GM18868 (cell line): Measurements from ENCODE around the gene HES5.

Experiments used
- ATAC-seq: cut with Tn5 transposase; IDR thresholded peaks from one replicate; pipeline ENCODE4 v1.9.1; 2021; ENCODE audit warnings: mild to moderate bottlenecking, moderate library complexity; ENCODE audit not compliant: unreplicated experiment

The HES5 gene

DNA sequence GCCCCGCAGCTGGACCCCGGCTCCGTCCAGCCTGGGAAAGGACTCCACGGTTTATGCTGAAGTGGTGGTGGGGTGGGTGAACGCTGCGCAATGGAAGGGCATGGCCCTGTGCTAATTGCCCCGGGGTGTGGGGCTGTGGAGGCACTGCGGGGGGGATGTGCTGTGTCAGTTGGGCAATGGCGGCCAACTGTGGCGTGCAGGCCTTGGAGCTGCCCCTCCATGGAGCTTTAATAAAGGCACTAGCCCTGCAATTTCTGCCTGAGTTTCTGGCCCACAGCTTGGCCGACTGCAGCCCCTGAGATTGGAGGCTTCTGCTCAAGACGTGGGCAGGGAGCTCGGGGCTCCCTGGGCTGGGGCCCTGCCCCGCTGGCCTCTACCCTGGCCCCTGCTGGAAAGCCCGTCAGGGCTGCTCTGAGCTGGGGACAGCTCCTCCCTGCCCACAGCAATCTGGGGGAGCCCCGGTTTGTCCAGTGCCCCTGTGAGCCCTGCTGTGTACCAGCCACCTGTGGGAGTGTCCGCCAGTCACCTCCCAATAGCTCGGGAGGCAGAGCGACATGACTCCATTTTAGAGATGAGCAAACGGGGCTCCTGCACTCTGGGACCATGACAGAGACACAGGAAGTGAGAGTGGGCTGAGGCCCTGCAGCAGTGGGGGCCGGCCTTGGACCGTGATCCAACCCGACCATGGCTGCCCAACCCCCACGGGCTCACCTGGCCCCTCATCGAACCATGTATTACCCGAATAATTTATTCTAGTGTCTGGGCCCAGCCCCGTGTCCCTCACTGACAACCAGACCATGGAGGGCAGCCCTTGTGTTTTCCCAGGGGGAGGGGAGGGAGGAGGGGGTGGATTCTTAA is 17.4 kb upstream of the HES5 start:
- ATAC-seq, result no peak

DNA sequence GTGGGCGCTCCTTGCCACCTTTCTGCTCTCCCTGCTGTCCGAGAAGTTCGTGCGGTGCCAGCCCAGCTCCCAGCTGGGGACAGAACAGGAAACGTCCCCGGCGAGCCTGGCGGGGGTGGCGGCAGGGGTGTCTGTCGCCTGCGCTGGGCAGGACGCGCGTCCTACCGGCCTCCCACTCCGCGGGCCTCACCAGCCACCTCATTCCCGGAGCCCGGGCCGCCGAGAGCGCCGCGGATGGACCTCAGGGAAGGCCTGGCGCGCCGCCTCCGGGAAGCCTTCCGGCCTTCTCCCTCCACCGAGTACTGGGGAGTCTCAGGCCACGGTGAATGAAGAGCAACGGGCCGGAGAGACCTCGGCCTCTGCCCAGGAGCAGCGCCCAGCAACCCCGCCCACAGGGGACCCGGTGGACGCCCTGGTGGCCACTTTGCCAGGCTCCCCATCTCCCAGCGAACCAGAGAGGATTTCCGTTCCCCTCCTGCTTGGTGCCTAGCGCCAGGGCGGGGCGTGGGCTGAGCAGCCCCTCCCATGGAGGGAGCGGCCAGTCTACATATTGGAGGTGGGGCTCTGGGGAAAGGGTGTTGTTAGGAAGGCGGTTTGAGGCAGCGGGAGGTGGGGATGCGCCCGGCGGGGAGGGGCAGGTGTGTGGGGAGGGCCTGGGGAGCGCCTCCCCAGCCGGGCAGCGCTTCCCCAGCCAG is 16.6 kb upstream of the HES5 start:
- peak; percentile 34 for ATAC-seq

DNA sequence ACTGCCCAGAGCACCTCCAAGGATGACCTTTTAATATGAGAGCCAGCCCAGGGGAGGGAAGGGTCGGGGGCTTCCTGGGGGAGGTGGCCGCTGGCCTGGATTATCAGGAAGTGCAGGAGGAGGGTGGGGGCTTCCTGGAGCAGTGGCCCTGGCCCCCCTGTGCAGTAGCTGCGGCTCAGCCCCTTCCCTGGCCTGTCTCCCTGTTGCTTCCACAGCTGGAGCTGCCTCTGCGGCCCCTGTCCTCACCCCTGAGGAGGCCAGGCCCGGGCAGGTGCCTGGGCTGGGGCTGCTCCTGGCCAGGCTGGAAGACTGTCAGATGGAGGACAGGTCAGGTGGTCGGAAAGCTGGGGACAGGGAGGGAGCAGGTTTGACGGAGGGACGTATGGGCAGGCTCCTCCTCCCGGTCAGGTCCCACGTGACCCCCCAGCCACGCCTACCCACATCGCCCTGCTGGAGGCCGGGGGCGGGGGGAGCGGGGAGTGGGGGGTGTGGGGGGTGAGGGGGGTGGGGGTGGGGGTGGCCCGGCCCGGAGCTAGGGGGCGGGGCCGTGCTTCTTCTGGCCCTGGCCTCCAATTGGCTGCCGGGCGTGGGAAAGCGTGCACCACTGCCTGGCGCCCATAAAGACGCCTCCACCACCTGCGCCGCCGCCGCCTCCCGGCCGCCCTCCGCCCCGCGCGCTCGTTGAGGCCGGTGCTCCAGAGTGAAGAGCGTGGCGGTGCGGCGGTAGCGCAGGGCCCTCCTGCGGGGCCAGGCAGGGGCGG is 15.9 kb upstream of the HES5 start:
- peak; percentile 31 for ATAC-seq

GRCh38 chr1:2544875-2545640 is 15.0 kb upstream of the HES5 start:
- ATAC-seq, result no peak

GRCh38 chr1:2544093-2544874 is 14.2 kb upstream of the HES5 start:
- no peak for ATAC-seq

- ATAC-seq, result no peak
These were observed 13.6 kb upstream of the HES5 start for GRCh38 chr1:2543543-2544092.

DNA sequence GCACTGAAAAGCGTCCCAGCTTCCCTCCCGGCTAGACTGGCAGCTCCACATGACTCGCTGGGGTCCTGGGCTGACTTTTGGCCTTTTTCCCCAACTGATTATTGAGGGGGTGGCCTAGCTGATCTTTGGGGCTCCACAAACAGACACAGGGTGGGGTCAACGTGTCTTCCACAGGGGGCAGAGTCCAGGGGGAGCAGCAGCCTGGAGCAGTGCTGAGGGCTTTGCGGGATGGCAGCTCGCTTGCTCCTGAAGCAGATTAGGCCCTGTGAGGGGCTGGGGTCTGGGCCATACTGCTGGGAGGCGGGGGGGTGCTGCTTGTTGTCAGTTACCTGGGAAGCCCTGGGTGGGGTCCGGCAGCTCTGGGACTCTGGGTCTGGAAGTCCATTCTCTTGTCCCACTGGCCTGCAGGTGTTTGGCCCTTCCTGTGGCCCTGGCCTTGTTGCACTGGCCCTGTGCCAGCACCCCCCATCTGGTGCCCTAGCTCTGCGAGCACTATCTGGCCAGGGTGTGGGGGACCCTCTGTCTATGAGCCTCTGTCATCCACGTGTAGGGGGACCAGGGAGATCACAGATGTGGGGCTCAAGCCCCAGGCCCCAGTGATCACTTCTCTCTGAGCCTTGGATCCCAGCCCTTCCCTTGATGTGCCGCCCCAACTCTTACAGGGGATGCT is 12.3 kb upstream of the HES5 start:
- no peak for ATAC-seq

DNA sequence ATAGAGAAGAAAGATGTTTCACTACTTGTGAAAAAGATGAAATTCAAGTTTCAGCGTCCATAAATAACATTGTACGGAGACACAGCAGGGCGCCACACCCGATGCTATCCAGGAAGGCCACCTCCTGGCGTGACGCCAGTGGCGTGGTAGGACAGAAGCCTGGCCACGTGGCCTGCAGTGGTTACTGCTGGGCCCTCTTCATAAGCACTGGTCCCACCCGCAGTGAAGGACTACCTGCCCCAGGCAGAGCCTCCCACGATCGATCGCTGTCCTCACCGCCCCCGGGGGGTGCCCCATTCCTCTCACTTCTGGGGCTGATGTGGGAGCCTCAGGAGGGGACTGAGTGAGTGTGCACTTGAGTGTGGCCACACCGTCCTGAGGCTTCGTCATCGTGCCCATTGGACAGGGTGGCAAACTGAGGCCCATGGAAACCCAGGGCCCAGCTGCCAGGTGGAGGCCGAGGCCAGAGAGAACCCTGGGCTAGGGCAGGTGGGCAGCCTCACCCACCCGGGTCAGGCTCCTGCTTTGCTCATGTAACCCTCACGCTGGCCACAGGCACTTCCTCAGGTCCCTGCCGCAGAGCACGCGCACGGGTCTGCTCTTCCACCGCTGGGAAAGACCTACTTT is 11.7 kb upstream of the HES5 start:
- ATAC-seq, result no peak

DNA sequence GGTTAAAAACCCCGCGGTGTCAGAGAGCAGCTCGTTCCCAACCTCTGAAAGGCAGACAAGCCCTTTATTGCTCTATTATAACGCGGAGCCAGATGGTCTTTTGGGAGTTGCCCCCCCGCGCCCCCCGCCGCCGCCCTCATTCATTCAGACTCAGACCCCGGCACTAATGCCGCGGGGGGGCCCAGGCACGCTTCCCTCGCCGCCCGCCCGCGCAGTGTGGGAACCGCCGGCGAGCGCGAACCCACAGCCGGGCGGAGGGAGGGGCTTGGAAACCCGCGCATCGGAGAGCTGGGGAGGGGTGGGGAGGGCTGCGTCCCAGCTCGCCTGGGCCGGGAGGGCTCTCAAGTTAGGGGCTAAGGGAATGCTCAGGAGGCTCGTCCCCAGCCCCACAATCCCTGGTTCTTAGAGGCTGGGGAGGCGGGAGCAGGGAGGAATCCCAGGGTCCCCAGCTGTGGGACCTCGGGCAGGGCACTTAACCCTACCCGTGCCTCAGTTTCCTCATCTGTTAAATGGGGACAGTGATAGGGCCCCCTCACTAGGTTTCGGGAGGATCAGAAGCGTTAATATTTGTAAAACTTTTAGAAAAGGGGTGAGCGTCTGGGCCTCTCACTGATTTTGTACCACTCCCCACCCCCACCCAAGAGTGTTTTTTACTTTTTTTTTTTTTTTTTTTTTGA is 10.9 kb upstream of the HES5 start:
- no peak for ATAC-seq

GRCh38 chr1:2539312-2539907 is 9.3 kb upstream of the HES5 start:
- no peak for ATAC-seq

- ATAC-seq, result no peak
These were observed 8.8 kb upstream of the HES5 start for GRCh38 chr1:2538872-2539271.

DNA sequence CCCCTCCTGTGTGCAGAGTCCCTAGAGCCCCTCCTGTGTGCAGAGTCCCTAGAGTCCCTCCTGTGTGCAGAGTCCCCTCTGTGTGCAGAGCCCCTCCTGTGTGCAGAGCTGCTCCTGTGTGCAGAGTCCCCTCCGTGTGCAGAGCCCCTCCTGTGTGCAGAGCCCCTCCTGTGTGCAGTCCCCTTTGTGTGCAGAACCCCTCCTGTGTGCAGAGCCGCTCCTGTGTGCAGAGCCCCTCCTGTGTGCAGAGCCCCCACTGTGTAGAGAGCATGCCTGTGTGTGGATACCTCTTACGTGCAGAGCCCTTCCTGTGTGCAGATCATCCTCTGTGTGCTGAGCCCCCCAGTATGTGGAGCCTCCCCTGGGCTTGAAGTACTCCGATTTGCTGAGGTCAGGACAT is 8.3 kb upstream of the HES5 start:
- no peak for ATAC-seq

DNA sequence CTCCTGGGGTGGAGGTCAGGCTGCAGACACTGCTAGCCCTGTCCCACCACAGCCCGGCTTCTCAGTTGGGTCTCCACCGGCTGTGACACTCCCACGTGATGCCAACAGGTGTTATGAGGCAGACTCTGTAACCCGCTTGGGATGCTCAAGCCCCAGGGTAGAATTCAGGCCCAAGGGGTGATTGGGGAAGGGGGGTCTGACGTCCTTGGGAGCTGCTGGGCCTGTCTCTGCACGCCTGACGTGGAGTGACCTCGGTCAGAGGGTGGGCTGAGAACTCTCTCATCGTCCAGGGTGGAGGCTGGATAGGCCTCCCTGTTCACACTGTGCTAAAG is 7.7 kb upstream of the HES5 start:
- ATAC-seq, result no peak

- ATAC-seq, result no peak
These were observed 5.9 kb upstream of the HES5 start for GRCh38 chr1:2535981-2536380.

GRCh38 chr1:2535455-2535854 is 5.4 kb upstream of the HES5 start:
- no peak for ATAC-seq

GRCh38 chr1:2534687-2535441 is 4.8 kb upstream of the HES5 start:
- ATAC-seq, result no peak

DNA sequence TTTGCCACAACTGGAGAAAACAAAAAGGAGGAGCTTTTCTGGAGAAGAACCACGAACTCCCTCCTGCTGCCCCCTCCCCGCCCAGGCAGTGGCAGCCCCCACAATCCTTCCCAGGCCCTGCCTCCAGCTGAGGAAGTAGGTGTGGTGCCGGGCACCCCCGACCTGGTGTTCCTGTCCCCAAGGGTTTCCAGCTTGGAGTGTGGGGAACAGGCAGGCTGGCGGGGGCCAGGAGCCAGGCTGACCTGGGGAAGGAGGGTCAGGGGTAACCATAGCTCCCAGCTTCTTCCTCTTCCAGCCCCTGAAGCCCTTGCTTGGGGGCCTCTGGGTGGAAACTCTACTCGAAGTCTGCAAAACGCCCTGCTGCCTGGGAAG is 4.2 kb upstream of the HES5 start:
- ATAC-seq, result no peak
